Mesenteric fat pad (tissue), 1 donor: ENCODE measurements around the gene BTBD19. TPM values are rescaled to one million over a fixed set of nuclear protein-coding genes. Genes with fewer than 3 reads are reported as not detected.

Source experiments
- DNase-seq: peaks from one replicate; pipeline ENCODE4 v3.0.0-alpha.2; 2020; ENCODE audit warnings: low spot score
- total RNA-seq: library from RNA; stranded (reverse); fragmentation: NEBNext Ultra II Directional; extraction: Animal tissue kit (Norgen Biotek cat#: 25700); gene quantifications from one replicate; pipeline ENCODE4 v1.2.1, GENCODE V29; 2021
- donor health status: DM: yes; HTN: yes; CAD: no.

The BTBD19 gene
- total RNA-seq, 1 donor from 2014 or later = 26.1 TPM

DNA sequence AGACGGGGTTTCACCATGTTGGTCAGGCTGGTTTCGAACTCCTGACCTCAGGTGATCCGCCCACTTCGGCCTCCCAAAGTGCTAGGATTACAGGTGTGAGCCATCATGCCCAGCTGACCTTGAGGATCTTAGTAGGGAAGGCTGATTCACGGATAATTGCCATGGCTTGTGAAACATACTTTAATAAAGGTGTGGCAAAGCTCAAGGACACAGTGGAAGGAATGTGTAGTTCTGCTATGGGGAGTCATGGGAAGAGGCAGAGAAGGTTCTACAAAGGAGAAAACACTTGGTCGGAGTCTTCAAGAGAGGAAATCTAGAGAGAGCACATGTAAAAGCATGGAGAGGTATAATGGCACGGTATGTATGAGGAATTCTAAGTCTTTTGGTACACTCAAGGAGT lies 47.4 kb downstream of the BTBD19 start:
- peak; percentile 12 for DNase-seq

DNA sequence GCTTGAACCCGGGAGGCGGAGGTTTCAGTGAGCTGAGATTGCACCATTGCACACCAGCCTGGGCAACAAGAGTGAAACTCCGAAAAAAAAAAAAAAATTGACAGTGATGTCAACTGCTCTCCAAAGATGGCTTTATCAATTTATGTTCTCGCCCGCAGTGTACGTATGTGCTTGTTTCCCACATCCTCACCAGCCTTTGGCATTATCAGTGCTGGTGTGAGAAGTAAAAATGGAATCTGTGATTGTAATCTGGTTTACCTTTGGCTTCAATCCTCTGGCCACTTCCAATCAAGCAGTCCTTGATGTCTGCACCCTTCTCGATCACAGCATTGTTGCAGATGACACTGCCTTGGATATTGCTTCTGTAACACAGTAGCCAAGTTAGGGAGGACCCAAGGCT lies 49.1 kb downstream of the BTBD19 start:
- DNase-seq = peak; percentile 18

DNA sequence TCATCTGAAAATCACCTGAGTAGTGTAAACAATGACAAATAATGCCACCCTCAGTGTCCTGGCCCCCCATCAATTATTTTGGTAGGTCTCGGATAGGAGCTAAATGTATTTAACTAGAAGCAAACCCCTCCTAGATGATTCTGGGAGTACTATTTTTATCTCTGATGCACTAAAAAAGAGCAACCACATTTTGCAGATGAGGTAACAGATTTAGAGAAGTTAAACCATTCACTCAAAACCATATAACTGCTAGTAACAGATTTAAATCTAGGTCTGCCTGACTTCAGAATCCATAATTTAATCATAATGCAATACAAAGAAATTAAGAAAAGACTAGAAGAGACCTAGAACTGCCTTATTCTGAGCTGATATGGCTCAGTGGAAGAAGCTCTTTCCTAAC lies 52.0 kb downstream of the BTBD19 start:
- DNase-seq = no peak

DNA sequence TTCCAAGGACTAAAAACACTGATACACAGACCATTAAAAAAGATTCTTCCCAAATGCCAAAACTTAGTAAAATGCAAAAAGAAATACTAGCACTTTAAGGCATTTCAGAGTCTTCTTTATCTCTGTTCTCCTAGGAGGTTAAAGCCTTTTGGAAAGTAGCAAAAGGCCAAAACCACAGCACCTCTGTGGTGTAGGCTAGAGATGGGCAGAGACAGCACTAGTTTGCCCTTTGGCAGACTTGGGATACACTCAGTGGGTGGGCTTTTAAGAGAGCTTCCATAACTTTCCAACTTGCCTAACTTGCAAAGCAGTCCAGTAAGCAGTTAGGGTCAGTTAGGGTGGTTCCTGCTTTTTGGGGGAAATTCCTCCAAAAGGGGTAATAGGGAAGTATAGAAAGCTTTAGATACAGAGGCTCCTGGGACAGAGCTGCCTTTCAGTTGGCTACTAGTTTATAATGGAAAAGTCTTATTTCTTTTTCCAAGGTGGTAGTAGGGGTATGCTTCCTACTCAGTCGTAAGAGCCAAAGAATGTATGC lies 52.6 kb downstream of the BTBD19 start:
- no peak for DNase-seq

DNA sequence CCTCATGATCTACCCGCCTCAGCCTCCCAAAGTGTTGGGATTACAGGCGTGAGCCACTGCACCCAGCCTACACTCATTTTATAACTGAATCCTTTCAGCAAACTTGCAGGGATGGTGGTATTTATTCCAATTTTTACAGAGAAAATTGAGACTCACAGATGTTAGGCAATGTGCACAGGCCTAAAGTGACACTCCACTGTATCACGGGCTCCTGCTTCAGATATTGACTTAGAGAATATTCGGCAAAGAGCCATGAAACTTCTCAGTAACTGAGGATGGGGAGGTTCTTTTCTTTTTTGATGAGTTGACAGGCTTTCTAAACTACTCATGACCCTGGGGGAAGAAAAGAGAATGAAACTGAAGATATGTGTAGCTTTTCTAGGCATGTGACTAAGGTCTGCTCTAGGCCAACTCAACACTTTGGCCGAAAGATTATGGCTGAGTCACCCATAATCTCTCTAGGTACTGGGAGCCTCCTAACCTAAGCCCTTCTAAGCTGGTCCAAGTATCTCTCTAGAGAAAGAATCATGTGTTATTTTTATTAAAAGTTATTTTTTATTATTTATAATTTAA lies 54.6 kb downstream of the BTBD19 start:
- no peak for DNase-seq

Other genes with a start within 250 kb of the BTBD19 start
- gene TMEM53, start 134.0 kb upstream of the BTBD19 start, total RNA-seq = 16.8 TPM
- 1.9 TPM for gene ARMH1, start 133.8 kb upstream of the BTBD19 start, total RNA-seq
- gene RNU5D-1, start 77.4 kb upstream of the BTBD19 start, total RNA-seq = not detected
- gene KIF2C, start 68.7 kb upstream of the BTBD19 start, total RNA-seq = 0.26 TPM
- 1,343 TPM for gene RPS8, start 33.0 kb upstream of the BTBD19 start, total RNA-seq
- gene BEST4, start 20.4 kb upstream of the BTBD19 start, total RNA-seq = 0.19 TPM
- gene PLK3, start 8.1 kb upstream of the BTBD19 start, total RNA-seq = 78.0 TPM
- gene DYNLT4, start 1.2 kb upstream of the BTBD19 start, total RNA-seq = not detected
- 0.93 TPM for gene PTCH2, start 34.7 kb downstream of the BTBD19 start, total RNA-seq
- gene EIF2B3, start 178.1 kb downstream of the BTBD19 start, total RNA-seq = 37.8 TPM
- 41.1 TPM for gene HECTD3, start 202.8 kb downstream of the BTBD19 start, total RNA-seq
- gene UROD, start 203.7 kb downstream of the BTBD19 start, total RNA-seq = 67.8 TPM